Measurements from ENCODE around the gene CEP250.
A peak's percentile ranks its signal among the peaks of the same experiment; 100 is the strongest.
"Not testable (repeated sequence)": the region's sequence is repeated elsewhere in the genome, so short reads cannot be mapped to it uniquely, and the experiment has no call there.

CEP250 gene

DNA sequence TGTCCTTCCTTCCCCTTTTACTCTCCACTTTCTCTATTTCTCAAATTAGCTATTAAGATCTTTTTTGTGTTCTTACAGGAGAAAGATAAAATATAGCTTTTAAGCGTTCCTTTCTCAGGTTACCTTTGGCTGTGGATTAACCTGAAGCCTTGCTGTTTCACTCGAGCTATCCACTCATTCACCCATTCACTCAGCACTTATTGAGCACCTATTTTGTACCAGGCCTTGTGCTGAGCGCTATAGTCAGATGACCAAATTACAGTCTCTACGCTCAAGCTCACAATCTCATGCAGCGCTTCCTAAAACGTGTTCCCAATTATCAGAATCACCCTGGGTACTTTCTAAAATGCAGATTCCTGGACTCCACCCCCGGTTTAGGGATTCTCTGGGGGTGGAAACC lies 1.8 kb upstream of the CEP250 start:
- DNase-seq, result no peak

- DNase-seq, result not testable (repeated sequence)
Observed at GRCh38 chr20:35456700-35457099, 1.3 kb downstream of the CEP250 start.

DNA sequence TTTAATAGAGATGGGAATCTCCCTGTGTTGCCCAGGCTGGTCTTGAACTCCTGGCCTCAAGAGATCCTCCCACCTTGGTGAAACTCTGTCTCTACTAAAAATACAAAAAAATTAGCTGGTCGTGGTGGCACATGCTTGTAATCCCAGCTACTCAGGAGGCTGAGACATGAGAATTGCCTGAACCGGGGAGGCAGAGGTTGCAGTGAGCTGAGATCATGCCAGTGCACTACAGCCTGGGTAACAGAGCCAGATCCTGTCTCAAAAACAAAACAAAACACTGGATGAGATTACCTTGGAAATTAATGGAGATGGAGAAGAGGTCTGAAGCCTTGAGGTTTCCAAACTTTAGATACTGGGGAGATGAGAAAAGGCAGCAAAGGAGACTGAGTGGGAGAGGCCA lies 2.1 kb downstream of the CEP250 start:
- not testable (repeated sequence) for DNase-seq

GRCh38 chr20:35458388-35458787 lies 3.0 kb downstream of the CEP250 start:
- no peak for DNase-seq

GRCh38 chr20:35461620-35462019 lies 6.2 kb downstream of the CEP250 start:
- no peak for DNase-seq

DNA sequence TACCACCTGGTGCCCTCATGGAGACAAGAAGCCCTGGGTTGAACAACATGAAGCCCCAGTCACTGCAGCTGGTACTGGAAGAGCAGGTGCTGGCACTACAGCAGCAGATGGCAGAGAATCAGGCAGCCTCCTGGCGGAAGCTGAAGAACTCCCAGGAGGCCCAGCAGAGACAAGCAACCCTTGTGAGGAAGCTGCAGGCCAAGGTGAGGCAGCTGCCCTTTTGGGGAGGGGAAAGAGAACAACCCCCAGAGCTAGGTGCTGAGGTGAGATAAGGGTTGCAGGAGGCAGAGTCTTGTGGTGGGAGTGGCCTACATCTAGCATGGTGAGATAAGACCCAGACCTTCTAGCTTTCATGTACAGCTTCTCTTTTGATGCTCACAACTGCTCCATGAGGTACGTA lies 7.0 kb downstream of the CEP250 start:
- peak; percentile 23 for DNase-seq

GRCh38 chr20:35463455-35464300 lies 8.3 kb downstream of the CEP250 start:
- peak; percentile 51 for DNase-seq

DNA sequence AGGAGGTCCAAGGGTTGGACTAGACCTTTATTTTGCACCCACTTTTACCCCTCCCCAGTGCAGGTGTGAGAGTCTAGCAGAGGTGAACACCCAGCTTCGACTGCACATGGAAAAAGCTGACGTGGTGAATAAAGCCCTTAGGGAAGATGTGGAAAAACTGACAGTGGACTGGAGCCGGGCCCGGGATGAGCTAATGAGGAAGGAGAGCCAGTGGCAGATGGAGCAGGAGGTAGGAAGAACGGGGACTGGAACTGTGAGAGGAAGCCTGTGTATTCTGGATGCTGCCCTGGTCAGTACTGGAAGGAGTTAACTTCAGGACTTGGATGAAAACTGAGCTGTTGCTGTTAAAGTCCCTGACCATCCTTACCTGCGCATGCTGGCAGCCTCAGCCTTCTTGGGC lies 10.6 kb downstream of the CEP250 start:
- DNase-seq, result no peak

GRCh38 chr20:35466856-35467255 lies 11.5 kb downstream of the CEP250 start:
- DNase-seq, result no peak

DNA sequence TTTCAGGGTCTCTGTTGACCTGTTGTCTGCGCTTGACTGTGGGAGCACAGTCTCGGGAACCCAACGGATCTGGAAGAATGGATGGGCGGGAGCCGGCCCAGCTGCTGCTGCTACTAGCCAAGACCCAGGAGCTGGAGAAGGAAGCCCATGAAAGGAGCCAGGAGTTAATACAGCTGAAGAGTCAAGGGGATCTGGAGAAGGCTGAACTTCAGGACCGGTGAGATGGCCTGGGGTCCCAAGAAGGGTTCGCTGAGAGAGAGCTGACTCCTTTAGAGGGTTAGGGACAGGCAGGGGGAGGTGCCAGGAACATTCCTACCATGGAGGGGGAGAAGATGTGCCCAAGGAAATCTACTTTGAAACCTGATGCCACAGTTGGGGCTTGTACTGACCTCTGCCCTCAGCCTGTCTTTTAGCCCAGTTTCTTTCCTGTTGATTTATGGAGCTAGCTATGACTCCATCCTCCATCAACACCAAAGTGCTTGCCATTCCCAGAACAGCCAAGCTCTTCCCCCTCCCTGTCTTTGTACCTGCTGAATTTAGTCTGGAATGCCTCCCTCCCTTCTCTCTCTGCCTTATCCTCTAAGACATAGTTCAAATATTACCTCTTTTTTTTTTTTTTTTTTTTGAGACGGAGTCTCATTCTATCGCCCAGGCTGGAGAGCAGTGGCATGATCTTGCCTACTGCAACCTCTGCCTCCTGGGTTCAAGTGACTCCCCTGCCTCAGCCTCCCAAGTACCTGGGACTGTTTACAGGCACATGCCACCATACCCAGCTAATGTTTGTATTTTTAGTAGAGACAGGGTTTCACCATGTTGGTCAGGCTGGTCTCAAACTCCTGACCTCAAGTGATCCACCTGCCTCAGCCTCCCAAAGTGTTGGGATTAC lies 12.2 kb downstream of the CEP250 start:
- DNase-seq, result no peak

GRCh38 chr20:35468671-35469334 lies 13.4 kb downstream of the CEP250 start:
- no peak for DNase-seq

- DNase-seq, result no peak
Observed at GRCh38 chr20:35472209-35472608, 16.8 kb downstream of the CEP250 start.

GRCh38 chr20:35473684-35474083 lies 18.3 kb downstream of the CEP250 start:
- no peak for DNase-seq

GRCh38 chr20:35474303-35474871 lies 19.0 kb downstream of the CEP250 start:
- no peak for DNase-seq

GRCh38 chr20:35476288-35476687 lies 20.9 kb downstream of the CEP250 start:
- DNase-seq, result no peak

DNA sequence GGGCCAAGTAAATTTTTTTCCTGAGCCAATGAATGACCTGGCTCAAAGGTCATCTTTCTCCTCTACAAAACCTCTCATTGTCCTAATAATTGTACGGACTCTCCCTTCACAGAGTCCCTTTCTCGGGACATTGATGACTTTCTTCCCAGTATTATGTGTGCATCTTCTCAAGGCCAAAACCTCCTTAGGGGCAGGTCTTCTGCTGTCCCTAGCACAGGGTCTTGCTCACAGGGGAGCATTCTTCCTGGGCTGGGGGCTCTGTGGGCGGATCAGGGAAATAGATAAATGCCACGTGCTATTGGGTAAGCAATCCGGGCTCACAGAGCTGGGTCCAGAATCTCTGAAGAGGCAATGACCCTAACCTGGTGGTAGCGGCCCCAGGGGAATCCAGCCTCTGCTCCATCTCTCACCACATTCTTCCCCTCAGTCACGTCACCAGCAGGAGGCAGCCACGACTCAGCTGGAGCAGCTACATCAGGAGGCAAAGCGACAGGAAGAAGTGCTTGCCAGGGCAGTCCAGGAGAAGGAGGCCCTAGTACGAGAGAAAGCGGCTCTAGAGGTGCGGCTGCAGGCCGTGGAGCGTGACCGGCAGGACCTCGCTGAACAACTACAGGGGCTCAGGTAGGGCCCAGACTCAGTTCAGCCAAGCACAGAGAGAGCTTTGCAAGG lies 23.5 kb downstream of the CEP250 start:
- no peak for DNase-seq

- no peak for DNase-seq
Observed at GRCh38 chr20:35479798-35480197, 24.4 kb downstream of the CEP250 start.

- DNase-seq, result no peak
Observed at GRCh38 chr20:35487479-35487878, 32.1 kb downstream of the CEP250 start.

DNA sequence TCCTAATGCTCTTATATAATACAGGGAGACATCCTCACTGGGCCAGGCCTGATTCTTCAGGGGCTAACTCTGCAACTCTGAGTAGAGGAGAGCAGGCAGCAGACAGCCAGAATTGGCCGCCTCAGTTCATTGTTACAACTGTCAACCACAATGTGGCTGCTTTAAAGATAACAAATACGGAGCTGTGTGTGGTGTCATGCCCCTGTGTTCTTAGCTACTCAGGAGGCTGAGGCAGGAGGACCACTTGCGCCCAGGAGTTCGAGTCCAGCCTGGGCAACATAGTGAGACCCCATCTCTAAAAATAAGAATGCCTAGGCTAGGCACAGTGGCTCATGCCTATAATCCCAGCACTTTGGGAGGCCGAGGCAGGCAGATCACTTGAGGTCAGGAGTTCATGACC lies 34.3 kb downstream of the CEP250 start:
- DNase-seq, result no peak

DNA sequence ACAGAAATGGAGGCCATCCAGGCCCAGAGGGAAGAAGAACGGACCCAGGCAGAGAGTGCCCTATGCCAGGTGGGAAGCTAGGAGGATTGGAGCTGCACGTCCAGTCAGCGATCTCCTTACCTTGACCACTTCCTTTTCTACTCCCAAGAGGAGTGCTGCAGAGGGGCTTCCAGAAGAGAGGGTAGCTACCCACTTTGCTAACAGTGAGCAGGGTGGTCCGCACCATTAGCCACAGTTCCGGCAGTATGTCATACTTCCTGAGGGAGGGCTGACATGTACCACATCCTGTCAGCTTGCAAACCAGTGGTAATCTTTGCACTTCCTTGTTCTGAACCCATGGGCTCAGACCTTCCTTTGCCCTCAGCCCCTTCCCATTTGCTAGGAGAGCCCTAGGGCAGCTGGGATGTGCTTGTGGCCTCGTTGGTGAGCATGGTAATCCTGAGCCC lies 35.4 kb downstream of the CEP250 start:
- DNase-seq, result no peak

GRCh38 chr20:35491823-35492222 lies 36.4 kb downstream of the CEP250 start:
- DNase-seq, result no peak

- no peak for DNase-seq
Observed at GRCh38 chr20:35492352-35492751, 37.0 kb downstream of the CEP250 start.
